GM18873 (cell line): ENCODE results near the gene GASK1A.

ENCODE experiments used
- ATAC-seq: cut with Tn5 transposase; IDR thresholded peaks from one replicate; pipeline ENCODE4 v1.9.1; 2021; ENCODE audit warnings: mild to moderate bottlenecking, moderate library complexity, moderate number of reproducible peaks; ENCODE audit not compliant: unreplicated experiment, low FRiP score

GASK1A gene

DNA sequence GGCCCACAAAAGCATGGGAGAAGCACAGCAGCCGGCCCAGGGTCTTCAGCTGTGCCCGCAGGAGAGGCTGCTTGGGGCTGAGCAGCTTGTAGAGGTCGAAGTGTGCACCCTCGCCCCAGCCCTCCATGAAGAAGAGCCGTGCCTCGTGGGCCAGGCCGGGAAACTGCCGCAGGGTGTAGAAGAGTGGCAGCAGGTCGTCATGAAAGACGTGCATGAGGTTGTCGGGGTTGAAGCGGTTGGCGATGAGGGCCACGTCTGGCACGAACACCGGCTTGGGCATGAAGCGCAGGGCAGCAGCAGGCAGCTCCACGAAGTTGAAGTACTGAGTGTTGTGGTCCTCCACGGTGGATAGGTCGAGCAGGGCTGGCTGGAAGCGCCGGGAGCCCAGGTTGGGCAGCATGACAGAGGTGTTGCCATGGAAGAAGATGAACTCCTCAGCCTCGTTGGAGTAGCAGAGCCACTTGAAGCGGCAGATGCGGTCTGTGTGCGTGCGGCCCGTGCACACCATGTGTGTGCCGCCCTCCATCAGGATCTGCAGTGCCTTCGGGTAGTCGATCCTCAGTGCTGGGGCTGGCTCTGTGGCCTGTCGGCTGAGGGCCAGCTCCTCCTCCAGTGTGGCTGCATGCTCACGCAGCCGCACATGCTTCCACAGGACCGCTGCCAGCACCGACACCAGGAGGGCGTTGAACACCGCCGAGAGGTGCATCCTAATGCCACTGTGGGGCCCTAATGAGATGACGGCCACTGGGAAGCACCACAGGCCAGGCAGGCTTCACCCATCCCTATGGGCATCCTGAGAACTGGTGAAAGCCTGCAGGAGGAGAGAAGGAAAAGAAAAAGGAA, 101.8 kb downstream of the GASK1A start:
- ATAC-seq: no peak

DNA sequence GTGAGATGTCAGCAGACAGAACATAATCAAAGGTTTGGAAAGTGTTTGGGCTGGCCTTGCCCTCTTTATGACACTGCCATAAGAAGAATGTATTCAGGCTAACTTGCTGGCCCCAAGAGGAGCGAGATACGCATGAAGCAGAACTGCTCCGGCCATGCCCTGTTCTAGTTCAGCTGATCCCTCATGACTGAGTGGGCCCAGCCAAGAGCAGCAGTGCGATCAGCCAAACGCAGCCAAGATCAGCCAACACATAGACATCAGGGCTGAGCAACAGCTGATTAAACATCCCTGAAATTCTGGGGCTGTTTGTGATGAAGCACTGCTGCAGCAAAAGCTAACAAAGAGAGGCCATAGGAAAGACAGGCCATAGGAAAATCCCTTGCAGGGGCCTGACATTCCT, 102.7 kb downstream of the GASK1A start:
- ATAC-seq: no peak

DNA sequence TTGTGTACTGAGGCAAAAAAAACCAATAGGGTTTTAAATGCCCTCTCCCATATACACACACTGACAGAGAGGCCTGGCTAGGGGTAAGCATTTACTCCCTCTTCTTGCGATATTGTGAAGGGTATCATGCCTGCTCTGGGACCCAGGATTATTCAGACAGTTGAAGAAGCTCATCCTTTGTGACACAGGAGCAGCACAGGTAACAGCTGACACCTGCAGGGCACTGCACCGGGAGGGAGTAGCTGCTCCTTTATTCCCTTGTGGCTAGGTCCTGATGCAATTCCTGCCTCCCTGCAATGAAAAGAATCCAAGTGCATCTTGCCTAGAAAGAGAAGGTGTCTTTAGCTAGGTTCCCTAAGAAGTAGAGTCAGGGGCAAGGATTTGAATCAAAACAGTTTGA, 103.3 kb downstream of the GASK1A start:
- no peak for ATAC-seq

DNA sequence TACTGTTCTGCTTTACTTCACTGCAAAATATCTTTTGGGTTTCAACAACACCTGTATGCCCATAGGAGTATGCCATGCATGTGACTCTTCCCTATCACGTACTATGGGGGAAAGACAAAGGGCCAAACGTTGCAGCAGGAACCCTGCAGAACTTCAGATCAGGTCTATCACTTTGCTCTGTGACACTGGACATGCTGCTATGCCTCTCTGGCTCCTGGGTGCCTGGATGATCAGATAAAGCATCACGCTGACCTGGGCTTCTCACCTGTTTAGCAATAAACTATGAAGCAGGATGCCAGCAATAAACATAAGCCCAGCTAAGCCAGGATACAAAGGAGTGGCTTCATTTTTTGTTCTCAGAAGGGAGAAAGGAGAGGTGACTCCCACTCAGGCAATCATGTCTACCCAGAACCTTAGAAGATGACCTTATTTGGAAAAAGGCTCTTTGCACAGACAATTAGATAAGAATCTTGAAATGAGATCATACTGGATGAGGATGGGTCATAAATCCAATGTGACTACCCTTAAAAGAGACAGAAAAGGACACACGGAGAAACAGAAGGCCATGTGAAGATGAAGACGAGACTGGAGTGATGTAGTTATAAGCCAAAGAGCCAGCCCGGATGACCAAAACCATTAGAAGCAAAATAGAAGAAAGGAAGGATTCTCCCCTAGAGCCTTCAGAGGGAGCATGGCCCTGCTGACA, 107.5 kb downstream of the GASK1A start:
- no peak for ATAC-seq

DNA sequence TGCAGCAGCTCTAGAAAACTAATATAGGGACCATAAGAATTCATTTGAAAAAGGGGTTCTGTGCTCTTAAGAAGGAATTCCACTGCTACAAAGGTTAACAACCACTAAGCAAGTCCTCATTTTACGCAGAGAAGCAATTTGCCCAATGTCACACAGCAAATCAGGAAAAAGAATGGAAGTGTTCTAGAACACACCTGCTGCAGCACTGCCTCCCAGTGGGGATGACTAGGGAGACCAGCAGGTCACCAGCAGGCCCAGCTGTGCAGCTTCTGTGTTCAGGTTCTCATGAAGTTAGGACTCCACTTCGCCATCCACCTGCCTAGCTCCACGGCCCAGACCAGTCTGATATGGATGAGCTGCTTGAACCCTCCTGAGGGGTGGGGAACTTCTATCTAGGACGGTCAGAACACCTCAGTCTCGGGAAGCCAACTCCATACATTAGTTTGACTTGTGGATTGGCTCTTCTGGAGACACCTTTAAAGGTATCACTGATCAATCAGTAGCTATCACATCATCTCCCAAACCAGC, 108.2 kb downstream of the GASK1A start:
- no peak for ATAC-seq

DNA sequence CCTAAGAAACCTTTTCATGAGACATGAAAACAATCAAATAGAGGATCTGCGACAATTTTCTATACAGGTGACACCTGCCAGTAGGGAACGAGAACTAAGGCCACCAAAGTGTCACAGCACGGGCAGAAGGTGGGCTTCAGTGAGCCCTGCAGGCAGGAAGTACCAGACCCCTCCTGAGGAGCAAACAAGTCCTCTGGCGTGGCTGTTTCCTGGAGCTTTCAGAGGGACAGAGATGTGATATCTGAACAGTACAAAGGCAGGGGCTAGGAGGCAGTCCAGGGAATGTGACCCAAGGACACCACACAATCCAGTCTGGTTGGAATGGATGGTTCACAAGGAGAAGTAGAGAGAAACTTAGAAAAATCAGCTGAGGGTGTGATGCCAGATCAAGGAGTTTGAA, 110.0 kb downstream of the GASK1A start:
- ATAC-seq: no peak

DNA sequence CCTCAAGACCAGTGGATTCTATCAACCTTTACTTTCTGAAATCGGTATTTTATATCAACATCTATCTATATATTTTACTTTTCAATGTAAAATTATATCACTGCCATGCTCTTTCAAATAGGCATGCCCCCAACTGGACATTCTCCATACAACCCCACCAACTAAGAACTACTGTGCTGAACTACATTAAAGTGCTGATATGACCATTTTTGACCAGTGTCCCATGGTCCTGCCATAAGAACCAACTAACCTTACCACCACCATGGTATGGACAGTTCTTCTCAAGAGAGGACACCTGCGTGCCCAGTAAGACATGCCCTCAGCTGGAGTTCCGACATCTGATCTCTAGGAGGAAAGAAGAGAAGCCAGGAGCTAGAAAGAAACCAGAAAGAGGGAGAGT, 111.1 kb downstream of the GASK1A start:
- ATAC-seq: no peak

DNA sequence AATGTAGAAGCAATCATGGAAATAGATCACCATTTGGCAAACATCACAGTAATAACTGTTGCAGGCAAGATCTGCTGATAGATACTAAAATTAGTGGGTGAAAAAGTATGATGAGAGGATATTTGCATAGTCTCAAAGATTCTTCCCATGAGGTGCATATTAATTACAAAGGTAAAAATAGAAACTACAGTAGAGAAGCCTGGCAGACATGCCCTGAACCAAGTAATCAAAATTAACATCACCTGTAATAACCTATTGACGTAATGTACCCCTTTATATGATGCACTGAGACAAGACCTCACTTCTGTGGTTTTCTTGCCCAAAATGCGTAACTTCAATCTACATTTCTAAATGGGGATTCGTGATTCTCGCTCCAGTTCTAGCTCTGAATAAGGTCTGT, 112.4 kb downstream of the GASK1A start:
- no peak for ATAC-seq

DNA sequence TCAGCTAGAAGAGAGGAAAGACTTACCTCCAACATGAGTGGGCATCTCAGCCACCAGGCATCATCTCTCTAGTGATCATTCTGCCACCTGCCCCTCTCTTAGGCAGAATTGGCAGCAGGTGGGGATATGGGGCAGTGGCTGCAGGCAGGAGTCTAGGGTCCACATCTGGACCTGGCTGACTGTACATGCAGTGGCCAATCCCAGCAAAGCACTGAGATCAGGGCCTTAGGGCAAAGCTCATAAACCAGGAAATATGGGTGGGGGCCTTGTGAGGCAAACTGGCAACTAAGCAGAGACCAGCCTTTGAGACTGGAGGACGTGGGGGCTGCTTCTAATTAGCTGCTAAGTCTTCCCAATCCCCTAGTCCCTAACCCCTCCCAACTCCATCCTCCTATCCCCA, 113.9 kb downstream of the GASK1A start:
- no peak for ATAC-seq

DNA sequence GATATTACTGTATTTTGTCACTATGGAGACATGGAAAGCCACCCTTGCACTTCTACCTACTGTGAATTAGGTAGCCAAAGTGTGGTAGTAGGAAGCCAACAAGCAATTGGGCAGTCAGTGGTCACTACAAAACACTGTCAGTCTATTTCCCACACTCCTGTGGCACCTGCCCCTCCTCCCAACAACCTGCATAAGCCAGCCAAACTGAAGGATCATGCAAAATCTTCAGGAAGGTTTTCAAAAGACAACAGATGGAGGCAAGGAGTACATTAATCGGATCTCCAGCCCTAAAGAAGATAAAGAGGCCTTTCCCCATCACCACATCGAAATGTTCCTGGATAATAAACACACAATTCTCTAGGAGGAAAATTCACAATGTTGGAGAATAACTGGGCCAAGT, 114.9 kb downstream of the GASK1A start:
- ATAC-seq: no peak

DNA sequence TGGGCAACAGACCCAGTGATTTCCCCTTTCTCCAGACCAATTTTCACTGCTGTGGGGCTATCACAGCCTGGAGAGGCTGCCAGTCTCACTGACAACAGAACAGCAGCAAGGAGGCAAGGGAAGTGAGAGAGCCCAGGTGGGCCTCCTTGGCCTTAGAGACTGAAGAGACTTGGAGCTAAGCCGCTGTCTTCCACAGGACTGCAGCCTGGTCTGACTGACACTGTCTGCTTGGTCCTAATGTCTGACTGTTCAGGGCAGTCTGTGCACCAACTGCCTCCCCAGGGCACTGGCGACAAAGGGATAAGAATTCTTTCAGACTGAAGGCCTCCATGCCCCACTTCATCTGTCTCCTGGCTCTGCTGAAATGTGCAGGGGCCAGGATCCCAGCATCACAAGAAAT, 115.3 kb downstream of the GASK1A start:
- no peak for ATAC-seq

DNA sequence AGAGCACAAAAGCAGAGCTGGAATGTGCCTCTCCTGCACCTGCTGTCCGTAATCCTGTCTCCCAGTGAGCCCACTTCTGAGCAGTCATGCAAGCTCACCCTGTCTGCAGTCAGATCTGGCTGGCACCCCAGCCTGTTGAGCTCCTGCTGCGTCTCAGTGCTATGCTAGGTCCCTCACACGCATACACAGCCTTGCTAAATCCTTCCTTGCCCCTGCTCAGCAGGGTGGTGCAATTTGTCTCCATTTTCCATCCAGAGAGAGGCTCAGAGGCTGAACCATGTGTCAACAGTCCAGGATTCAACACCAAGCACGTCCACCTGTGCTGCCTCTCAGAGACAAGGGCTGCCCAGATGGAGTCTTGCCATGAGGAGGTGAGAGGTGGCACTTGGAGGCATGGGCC, 115.7 kb downstream of the GASK1A start:
- ATAC-seq: no peak

DNA sequence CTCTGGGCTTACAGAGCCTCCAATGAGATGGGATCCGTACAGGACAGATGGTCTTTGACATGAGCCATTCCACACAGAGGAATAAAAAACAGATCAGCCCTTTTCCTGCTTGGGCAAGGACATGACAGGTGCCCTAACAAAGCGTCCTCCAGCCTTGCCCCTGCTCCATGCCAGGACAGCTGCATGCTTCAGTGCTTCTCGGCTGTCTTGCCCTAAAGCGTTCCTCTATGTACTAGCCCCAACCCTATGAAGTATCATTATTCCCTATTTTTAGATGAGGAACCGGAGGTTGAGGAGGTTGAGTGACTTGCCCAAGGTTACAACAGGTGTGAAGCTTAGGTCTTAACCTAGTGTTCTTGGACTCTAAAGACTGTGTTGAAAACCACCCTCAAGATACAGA, 116.3 kb downstream of the GASK1A start:
- no peak for ATAC-seq

DNA sequence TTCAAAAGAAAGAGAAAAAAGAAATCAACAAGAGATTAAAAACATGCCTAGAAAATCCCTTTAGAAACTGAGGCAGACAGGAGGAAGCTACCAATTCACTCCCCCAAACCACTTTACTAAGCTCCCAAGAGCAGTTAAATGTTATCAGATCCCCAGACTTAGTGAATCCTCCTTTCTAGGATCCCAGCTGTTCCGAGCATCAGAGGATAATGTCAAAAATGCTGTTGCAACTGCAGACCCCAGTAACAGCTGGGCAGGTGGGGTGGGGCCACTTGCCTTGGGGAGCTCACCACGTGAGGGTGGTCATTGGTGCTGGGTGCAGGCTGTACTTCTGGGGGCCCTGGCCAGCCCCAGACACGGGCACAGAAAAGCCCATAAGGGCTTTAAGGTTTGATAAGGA, 117.7 kb downstream of the GASK1A start:
- no peak for ATAC-seq

DNA sequence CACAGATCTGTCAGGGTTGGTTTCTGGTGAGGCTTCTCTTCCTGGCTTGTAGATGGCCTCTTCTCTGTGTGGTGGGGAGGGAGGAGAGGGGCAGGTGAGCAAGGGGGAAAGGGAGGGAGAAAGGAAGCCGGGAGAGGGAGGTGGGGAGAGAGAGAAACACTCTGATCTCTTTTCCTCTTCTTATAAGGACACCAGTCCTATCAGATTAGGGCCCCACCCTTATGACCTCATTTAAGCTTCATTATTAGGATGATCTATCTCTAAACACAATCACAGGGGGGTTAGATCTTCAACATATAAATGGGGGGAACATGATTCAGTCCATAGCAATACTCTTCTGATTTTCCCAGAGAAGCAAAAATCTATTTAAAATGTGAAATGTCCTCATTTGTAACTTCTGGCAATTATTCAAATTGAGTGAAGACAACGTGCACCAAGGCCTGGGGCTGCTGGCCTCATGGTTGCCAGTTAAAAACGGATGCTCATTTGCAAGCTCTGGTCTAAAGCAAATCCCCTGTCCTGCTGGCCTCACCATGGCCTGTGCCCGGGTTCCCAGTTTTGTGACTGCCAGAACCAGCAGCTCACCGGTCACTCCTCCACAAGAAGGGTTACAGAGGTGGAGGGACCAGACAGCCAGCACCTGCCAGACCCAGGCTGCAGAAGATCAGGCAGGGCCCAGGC, 118.4 kb downstream of the GASK1A start:
- ATAC-seq: no peak

DNA sequence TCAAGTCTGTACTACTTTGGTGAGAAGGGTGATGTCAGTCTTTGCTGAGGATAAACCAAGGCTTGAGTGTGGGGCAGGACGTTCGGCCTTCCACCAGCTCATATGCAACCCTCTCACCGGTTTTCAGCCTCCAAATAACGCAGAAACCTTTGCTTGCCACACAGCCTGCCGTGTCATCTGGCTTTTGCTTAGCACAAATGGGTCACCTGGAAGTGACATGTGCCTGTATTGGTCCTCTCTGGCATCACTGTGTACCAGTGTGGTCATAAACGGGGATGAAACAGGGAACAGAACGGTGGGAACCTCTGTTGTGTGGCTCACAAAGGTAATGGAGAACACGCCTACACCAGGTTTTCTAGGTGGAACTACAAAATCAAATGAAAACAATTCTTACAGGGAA, 119.7 kb downstream of the GASK1A start:
- ATAC-seq: no peak

DNA sequence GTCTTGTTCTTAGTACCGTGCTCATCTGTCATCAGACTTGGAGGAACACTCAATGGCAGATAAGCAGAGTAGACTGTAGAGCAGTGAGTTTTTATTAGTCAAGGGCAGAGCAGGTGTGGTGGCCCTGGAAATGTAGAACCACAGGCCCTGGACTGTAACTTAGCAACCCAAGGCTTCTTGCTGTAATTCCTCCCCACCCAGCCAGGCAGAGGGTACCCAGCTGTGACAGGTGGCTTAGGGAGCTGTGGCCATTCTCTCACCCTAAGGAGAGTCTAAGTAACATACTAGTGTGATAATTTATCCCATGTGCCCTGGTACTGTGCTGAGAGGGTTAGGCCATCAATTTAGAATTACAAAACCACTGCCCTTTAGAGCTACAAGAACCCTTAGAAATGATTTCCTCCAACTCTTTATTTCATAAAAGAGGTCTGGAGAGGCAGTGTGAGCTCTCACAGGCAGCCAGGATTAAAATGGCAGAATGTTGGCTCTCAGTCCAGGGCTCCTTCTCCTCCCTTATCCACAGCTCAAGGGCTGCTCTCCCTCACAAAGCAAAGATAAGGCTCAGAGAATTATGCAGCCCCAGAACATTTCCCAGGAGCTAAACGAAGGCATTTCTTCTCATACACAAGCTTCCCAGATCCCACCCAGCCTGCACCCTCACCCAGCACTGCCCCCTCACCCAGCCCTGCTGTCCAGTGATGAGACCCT, 123.8 kb downstream of the GASK1A start:
- ATAC-seq: no peak

DNA sequence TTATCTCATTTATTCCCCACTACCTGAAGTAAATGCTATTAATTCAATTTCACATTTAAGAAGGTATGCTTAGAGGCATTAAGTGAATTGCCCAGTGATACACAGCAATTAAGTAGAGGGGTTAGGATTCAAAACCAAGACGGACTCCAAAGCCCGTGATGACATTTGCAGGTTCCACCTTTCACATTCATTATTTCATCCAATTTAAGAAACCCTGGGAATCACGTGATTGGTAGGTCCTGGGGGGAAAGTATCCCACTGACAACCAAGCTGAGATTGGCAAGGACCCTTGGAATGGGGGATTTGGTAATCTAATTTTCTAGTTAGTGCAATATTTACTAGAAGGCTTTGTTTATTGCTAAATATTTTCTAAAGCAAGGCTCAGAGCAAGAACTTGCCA, 124.9 kb downstream of the GASK1A start:
- no peak for ATAC-seq

DNA sequence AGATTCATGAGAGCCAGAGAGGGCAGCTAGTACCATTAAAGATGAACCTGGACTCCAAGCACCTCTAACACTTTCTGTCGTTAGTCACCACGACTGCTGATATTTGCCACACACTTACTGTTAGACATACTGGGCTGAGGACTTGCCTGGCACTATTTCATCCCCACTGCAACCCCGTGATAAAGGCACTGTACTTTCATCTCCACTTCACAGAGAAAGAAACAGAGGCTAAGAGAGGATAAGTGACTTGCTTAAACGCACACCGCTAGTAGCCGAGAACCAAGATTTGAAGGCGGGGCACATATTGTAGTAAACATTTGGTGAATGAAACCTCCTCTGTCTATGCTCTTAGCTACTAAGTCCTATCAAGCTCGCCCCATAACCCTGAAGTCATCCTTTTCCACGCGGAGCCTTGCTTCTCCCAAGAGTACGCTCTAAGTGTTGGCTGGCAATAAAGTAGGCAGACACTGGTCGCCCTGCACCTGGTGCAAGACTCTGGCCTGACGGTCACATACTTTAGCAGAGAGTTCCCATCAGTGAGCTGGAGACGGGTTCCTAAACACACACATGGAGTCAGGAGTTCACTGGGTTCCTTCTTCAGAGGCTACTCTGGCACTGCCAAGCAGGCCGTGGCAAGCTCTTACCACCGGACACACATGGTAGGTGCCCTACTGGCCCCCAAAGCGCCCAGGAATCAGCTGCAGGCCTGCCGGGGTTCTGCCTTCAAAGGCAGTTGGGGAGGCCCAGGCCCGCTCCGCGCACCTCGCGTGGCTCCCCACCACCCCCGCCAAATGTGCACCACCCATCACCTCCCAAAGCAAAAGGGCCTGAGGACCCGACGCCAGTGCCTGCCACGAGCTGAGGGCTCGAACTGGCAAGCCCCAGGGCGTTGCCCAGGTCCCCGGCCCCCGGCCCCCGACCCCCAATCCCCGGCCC, 125.8 kb downstream of the GASK1A start:
- no peak for ATAC-seq
